OCI-LY7 (cell line): ENCODE measurements around the gene ITGB4. TPM values are rescaled to one million over a fixed set of nuclear protein-coding genes. Genes with fewer than 3 reads are reported as not detected.

ENCODE experiments used
- BruUV-seq: library from RNA; stranded (reverse); fragments of 400-500 nt; replicated peaks from 2 replicates; lab custom pipeline; 2021; lab: Mats Ljungman, UMichigan
- CTCF ChIA-PET: fragments of 300-600 bp; sonication (Branson Sonifier 250); formaldehyde crosslinking; loops from one replicate; lab custom pipeline; 2022; ENCODE audit warnings: antibody characterized with exemption; ENCODE audit not compliant: unreplicated experiment; lab: Charles Lee
- POLR2A ChIA-PET: fragments of 300-600 bp; sonication (Branson Sonifier 250); formaldehyde crosslinking; loops from one replicate; lab custom pipeline; 2022; ENCODE audit warnings: antibody characterized with exemption; lab: Charles Lee
- DNase-seq: peaks from one replicate; pipeline ENCODE4 v3.0.0-alpha.2; 2015; ENCODE audit warnings: low spot score
- H2AFZ ChIP-seq: fragments of 200-600 bp; sonication (generic), shearing (Covaris generic); 2 replicates; pipeline ENCODE4 v1.6.1; 2014; ENCODE audit warnings: mild to moderate bottlenecking, antibody characterized with exemption, low read length, moderate library complexity
- H3K27ac ChIP-seq: fragments of 200-600 bp; sonication (generic); 2 replicates; pipeline ENCODE4 v1.5.1; 2014; ENCODE audit warnings: mixed run types, low read depth, mild to moderate bottlenecking, moderate library complexity, low read length, inconsistent platforms; ENCODE audit not compliant: poor library complexity, severe bottlenecking
- H3K36me3 ChIP-seq: fragments of 200-600 bp; sonication (generic); 2 replicates; pipeline ENCODE4 v1.6.1; 2014; ENCODE audit warnings: mild to moderate bottlenecking, antibody characterized with exemption, low read length, moderate library complexity, mixed read lengths; ENCODE audit not compliant: insufficient read depth
- H3K4me1 ChIP-seq: fragments of 200-600 bp; sonication (generic); 2 replicates; pipeline ENCODE4 v1.5.1; 2014; ENCODE audit warnings: mild to moderate bottlenecking, low read length; ENCODE audit not compliant: insufficient read depth, poor library complexity, severe bottlenecking
- H3K4me2 ChIP-seq: fragments of 200-600 bp; sonication (generic); 2 replicates; pipeline ENCODE4 v1.6.1; 2014; ENCODE audit warnings: mild to moderate bottlenecking, low read length
- H3K4me3 ChIP-seq: fragments of 200-600 bp; sonication (generic); 2 replicates; pipeline ENCODE4 v1.5.1; 2014; ENCODE audit warnings: mild to moderate bottlenecking, low read depth, low read length; ENCODE audit not compliant: poor library complexity, severe bottlenecking
- H3K79me2 ChIP-seq: fragments of 200-600 bp; sonication (generic); 2 replicates; pipeline ENCODE4 v1.6.1; 2016; ENCODE audit warnings: low read depth, mild to moderate bottlenecking, low read length, moderate library complexity, mixed read lengths; ENCODE audit not compliant: insufficient read depth
- H3K9me2 ChIP-seq: fragments of 200-600 bp; sonication (generic); 2 replicates; pipeline ENCODE4 v1.6.1; 2016; ENCODE audit warnings: mild to moderate bottlenecking, low read length, mixed read lengths; ENCODE audit not compliant: insufficient read depth
- H3K9me3 ChIP-seq: fragments of 200-600 bp; sonication (generic); 2 replicates; pipeline ENCODE4 v1.6.1; 2014; ENCODE audit warnings: mild to moderate bottlenecking, mixed run types, low read length, mixed read lengths
- H4K20me1 ChIP-seq: fragments of 200-600 bp; sonication (generic); 2 replicates; pipeline ENCODE4 v1.6.1; 2014; ENCODE audit warnings: mild to moderate bottlenecking, antibody characterized with exemption, low read length, moderate library complexity, mixed read lengths; ENCODE audit not compliant: insufficient read depth
- CTCF ChIP-seq: fragments of 200-600 bp; sonication (generic); conservative IDR thresholded peaks from 2 replicates; pipeline ENCODE4 v1.5.1; 2014; ENCODE audit warnings: mild to moderate bottlenecking, antibody characterized with exemption, low read length, moderate library complexity, mixed read lengths
- EZH2phosphoT487 ChIP-seq: fragments of 200-600 bp; sonication (generic); IDR thresholded peaks from 2 replicates; pipeline ENCODE4 v1.6.1; 2018; ENCODE audit warnings: low read depth, borderline replicate concordance, mild to moderate bottlenecking, mixed run types, antibody characterized with exemption, low read length, moderate library complexity, mixed read lengths
- intact Hi-C: fragments of 100-400 bp; cut with micrococcal nuclease; formaldehyde crosslinking; loops from one replicate; pipeline ENCODE4 v1.10.0; 2022; ENCODE audit not compliant: unreplicated experiment
- total RNA-seq, 2 experiments: library from RNA; depleted of rRNA in 1 of 2; stranded (reverse); fragments of >200 nt in 1 of 2; shearing (Covaris generic) in 1 of 2; gene quantifications; 2 replicates each; pipeline ENCODE4 v1.2.3, GENCODE V29; 2014 to 2022

The ITGB4 gene
- total RNA-seq, 2 experiments from 2014 or later, result 0.66 to 3.9 TPM

DNA sequence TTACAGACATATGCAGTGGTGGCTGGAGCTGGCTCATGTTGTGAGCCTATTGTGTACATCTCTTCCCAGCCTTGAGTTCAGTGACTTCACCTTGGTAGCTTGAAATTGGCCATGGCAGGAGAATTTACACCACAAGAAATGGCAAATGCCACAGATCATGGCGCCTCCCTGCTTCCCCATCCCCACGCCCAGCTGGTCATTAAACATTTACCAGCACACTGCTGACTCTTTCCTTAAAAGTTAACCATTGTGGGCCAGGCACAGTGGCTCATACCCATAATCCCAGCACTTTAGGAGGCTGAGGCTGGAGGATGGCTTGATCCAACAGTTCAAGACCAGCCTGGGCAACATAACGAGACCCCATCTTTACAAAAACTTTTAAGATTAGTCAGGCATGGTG lies 22.6 kb upstream of the ITGB4 start:
- H3K36me3 ChIP-seq, result peaks cover 99% of the 10 kb centered on the region

GRCh38 chr17:75701288-75701687 lies 20.0 kb upstream of the ITGB4 start:
- Histone ChIP-seq H3K27ac (no peak overlapping the region), H4K20me1 (no peaks in the 10 kb centered on the region), H3K9me3 (no peaks in the 10 kb centered on the region), H3K36me3 (peaks cover 99% of the 10 kb centered on the region), H3K4me1 (no peaks in the 10 kb centered on the region), H3K79me2 (no peaks in the 10 kb centered on the region), H3K4me3 (no peak overlapping the region), H2AFZ (no peak overlapping the region), H3K4me2 (no peak overlapping the region), H3K9me2 (no peaks in the 10 kb centered on the region)
- BruUV-seq, result no TSS peak
- ChIA-PET POLR2A (no interaction called here), CTCF (no interaction called here)
- DNase-seq, result no peak
- TF ChIP-seq EZH2phosphoT487 (no peak), CTCF (no peak)
- intact Hi-C loops, result no loop called here

More for the DNA sequence above, 22.6 kb upstream of the ITGB4 start:
- no peak for TF ChIP-seq EZH2phosphoT487
- TF ChIP-seq CTCF, result no peak
- H3K9me2 ChIP-seq, result no peaks in the 10 kb centered on the region
- H3K79me2 ChIP-seq, result no peaks in the 10 kb centered on the region
- H3K4me1 ChIP-seq, result no peaks in the 10 kb centered on the region
- H3K27ac ChIP-seq, result no peak overlapping the region
- no peak overlapping the region for H3K4me3 ChIP-seq
- no peak overlapping the region for H2AFZ ChIP-seq
- DNase-seq, result no peak
- ChIA-PET CTCF (interaction anchor here (0.9 kb wide), 1 partner anchor 9 kb away, joined by 3 read pairs; no protein-coding TSS in a partner anchor), POLR2A (interaction anchor here (0.7 kb wide), 1 partner anchor 293 kb away, joined by 3 read pairs; no protein-coding TSS in a partner anchor)
- no peak overlapping the region for H3K4me2 ChIP-seq
- intact Hi-C loops, result no loop called here
- no peaks in the 10 kb centered on the region for H4K20me1 ChIP-seq
- no TSS peak for BruUV-seq
- H3K9me3 ChIP-seq, result no peaks in the 10 kb centered on the region

DNA sequence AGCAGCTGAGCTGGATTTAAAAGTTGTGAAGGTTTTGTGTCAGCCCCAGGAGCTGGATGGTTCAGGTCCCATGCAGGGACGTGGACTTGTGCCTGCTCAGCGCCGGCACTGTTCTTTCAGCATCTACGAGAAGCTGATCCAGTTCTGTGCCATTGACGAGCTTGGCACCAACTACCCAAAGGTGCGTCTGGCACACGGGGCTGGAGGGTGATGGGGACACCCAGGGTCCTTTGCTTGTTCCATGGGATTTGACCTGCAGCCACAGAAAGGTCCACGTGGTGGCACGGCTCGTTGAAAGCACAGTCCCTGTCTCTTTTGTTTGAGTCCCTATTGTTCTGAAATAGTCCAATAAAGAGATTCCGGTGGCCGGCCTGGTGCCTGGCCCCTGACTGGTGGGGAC lies 18.1 kb upstream of the ITGB4 start:
- no TSS peak for BruUV-seq

More for the DNA sequence above, 18.1 kb upstream of the ITGB4 start:
- DNase-seq, result no peak
- Histone ChIP-seq H3K4me2 (no peak overlapping the region), H3K4me1 (no peaks in the 10 kb centered on the region), H3K79me2 (no peaks in the 10 kb centered on the region), H3K27ac (no peak overlapping the region), H2AFZ (no peak overlapping the region), H3K9me3 (no peaks in the 10 kb centered on the region), H3K9me2 (no peaks in the 10 kb centered on the region), H3K4me3 (no peak overlapping the region), H3K36me3 (peaks cover 99% of the 10 kb centered on the region), H4K20me1 (no peaks in the 10 kb centered on the region)
- POLR2A ChIA-PET, result interaction anchor here (0.6 to 1.9 kb wide), 2 partner anchors 14 to 162 kb away, joined by 3 to 5 read pairs; no protein-coding TSS in a partner anchor
- CTCF ChIA-PET, result interaction anchor here (0.6 to 1.1 kb wide), 2 partner anchors 12 to 50 kb away, joined by 3 read pairs; no protein-coding TSS in a partner anchor
- intact Hi-C loops, result no loop called here
- TF ChIP-seq CTCF (no peak), EZH2phosphoT487 (no peak)
